Lower leg skin (tissue), 4 donors: ENCODE data around the gene ABCA4. TPM values are rescaled to one million over a fixed set of nuclear protein-coding genes. Genes with fewer than 3 reads are reported as not detected.

Source experiments
- DNase-seq, 2 donors: peaks; one replicate each; pipeline ENCODE4 v3.0.0-alpha.2; 2019; ENCODE audit warnings: low spot score in 2 of 2
- H3K4me3 ChIP-seq: fragments of 200-600 bp; sonication (generic); 2 replicates; pipeline ENCODE4 v1.5.1; 2017; ENCODE audit warnings: mild to moderate bottlenecking, low read depth; ENCODE audit not compliant: poor library complexity, severe bottlenecking
- CTCF ChIP-seq, 3 donors: fragments of 450-650 bp; IDR thresholded peaks; one replicate each; pipeline ENCODE4 v1.5.1; 2016; ENCODE audit warnings: antibody characterized with exemption in 3 of 3, mild to moderate bottlenecking in 3 of 3, moderate library complexity in 2 of 3
- POLR2A ChIP-seq, 2 donors: fragments of 450-650 bp; IDR thresholded peaks; one replicate each; pipeline ENCODE4 v1.6.1; 2016 to 2017; ENCODE audit warnings: antibody characterized with exemption in 2 of 2, mild to moderate bottlenecking in 1 of 2, moderate library complexity in 1 of 2
- WGBS, 2 donors: methylation state at CpG; one replicate each; pipeline ENCODE4 v1.1.5; 2018; 5-methylcytosine and 5-hydroxymethylcytosine counted together
- intact Hi-C: fragments of 100-400 bp; cut with DNase I; formaldehyde crosslinking; loops from one replicate; pipeline ENCODE4 v1.15.0; 2023; ENCODE audit warnings: low total_unique reads
- total RNA-seq, 4 donors: library from RNA; depleted of rRNA; stranded (reverse); fragments of >200 nt; gene quantifications; one replicate each; pipeline ENCODE4 v1.1.0, GENCODE V29; 2016

Gene ABCA4
- total RNA-seq, 4 donors from 2014 or later = 0.46 to 5.3 (median 3.8) TPM

- no peak for TF ChIP-seq CTCF (IDR thresholded peaks at IDR 0.05)
- TF ChIP-seq POLR2A (IDR thresholded peaks at IDR 0.05) = no peak
- no peak overlapping the region for H3K4me3 ChIP-seq
- 65 to 73% methylated on average over 6 of the region's 6 CpGs for WGBS, 2 donors
- DNase-seq = peak in 1 of 2 donors; percentile 91
- intact Hi-C loops = loop anchor here (5.0 kb wide), 1 partner anchor 1084 kb away; no protein-coding TSS in a partner anchor
Observed at GRCh38 chr1:94115900-94116436, 5.0 kb downstream of the ABCA4 start.

- peak in 1 of 2 donors; percentile 31 for DNase-seq
- no peak overlapping the region for H3K4me3 ChIP-seq
- intact Hi-C loops = loop anchor here (5.0 kb wide), 1 partner anchor 1083 kb away; no protein-coding TSS in a partner anchor
- 83 to 91% methylated on average over 10 of the region's 10 CpGs for WGBS, 2 donors
- TF ChIP-seq POLR2A (IDR thresholded peaks at IDR 0.05) = no peak
- TF ChIP-seq CTCF (IDR thresholded peaks at IDR 0.05) = no peak
Observed at GRCh38 chr1:94115254-94115899, 5.6 kb downstream of the ABCA4 start.

GRCh38 chr1:94113589-94114226 is 7.2 kb downstream of the ABCA4 start:
- WGBS, 2 donors = 49 to 59% methylated on average over 2 of the region's 2 CpGs
- peak in 1 of 2 donors; percentile 68 for DNase-seq
- no peak for TF ChIP-seq POLR2A (IDR thresholded peaks at IDR 0.05)
- no peak for TF ChIP-seq CTCF (IDR thresholded peaks at IDR 0.05)
- intact Hi-C loops = no loop called here
- H3K4me3 ChIP-seq = no peak overlapping the region

GRCh38 chr1:94111879-94112278 is 9.1 kb downstream of the ABCA4 start:
- 89 to 94% methylated on average over 9 of the region's 9 CpGs for WGBS, 2 donors
- intact Hi-C loops = no loop called here
- H3K4me3 ChIP-seq = no peak overlapping the region
- DNase-seq = no peak
- no peak for TF ChIP-seq CTCF (IDR thresholded peaks at IDR 0.05)
- no peak for TF ChIP-seq POLR2A (IDR thresholded peaks at IDR 0.05)

- no peak for TF ChIP-seq CTCF (IDR thresholded peaks at IDR 0.05)
- TF ChIP-seq POLR2A (IDR thresholded peaks at IDR 0.05) = no peak
- DNase-seq = peak in 1 of 2 donors; percentile 59
- 64 to 66% methylated on average over 10 of the region's 10 CpGs for WGBS, 2 donors
- H3K4me3 ChIP-seq = no peak overlapping the region
- intact Hi-C loops = no loop called here
Observed at GRCh38 chr1:94110946-94111740, 9.8 kb downstream of the ABCA4 start.
